Stimulated activated effector memory CD8-positive, alpha-beta T cell treated with anti-CD3 and anti-CD28 coated beads, Interleukin-12 subunit alpha, Interleukin-12 subunit beta, amount 100 ng/mL, for 72 hours (primary cell): ENCODE measurements around the gene KIAA0040.
"Not testable (repeated sequence)": the region's sequence is repeated elsewhere in the genome, so short reads cannot be mapped to it uniquely, and the experiment has no call there.

Experiments used
- ATAC-seq: fragments of 150-1000 bp; cut with Tn5 transposase; 2 replicates; pipeline ENCODE4 v1.10.0; 2021
- DNase-seq, 2 donors: peaks; one replicate each; pipeline ENCODE4 v3.0.0; 2021 to 2022; ENCODE audit warnings: low spot score in 2 of 2
- H3K27ac Mint-ChIP-seq: one replicate; pipeline ENCODE4 v1.8.0; 2022; ENCODE audit warnings: mild to moderate bottlenecking, mixed read lengths
- H3K36me3 Mint-ChIP-seq: one replicate; pipeline ENCODE4 v1.8.0; 2022; ENCODE audit warnings: mild to moderate bottlenecking, mixed read lengths
- H3K4me1 Mint-ChIP-seq: one replicate; pipeline ENCODE4 v1.8.0; 2022; ENCODE audit warnings: mixed read lengths
- H3K4me3 Mint-ChIP-seq: one replicate; pipeline ENCODE4 v1.8.0; 2022; ENCODE audit warnings: mild to moderate bottlenecking, mixed read lengths
- H3K9me3 Mint-ChIP-seq: one replicate; pipeline ENCODE4 v1.8.0; 2022; ENCODE audit warnings: mixed read lengths

KIAA0040 gene

DNA sequence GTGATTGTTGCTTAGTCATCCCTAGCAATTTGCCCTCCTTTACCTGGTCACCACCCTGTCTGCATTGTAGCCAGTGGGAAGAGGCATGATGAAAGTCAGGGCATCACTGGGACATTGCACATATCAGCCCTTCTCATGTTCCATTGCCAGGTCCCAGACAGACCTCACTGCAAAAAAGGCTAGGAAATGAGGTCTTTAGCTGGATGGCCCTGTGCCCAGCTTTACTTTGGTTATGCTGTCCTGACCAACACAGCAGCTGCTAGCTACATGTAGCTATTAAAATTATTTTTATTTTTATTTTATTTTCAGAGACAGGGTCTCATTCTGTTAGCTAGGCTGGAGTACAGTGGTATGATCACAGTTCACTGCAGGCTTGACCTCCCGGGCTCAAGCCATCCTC is 72.1 kb downstream of the KIAA0040 start:
- Mint-ChIP-seq H3K27ac (no peak overlapping the region), H3K4me3 (no peak overlapping the region), H3K9me3 (no peaks in the 10 kb centered on the region), H3K4me1 (peaks cover 4% of the 10 kb centered on the region), H3K36me3 (no peaks in the 10 kb centered on the region)
- DNase-seq (no peak), ATAC-seq (no peak)

DNA sequence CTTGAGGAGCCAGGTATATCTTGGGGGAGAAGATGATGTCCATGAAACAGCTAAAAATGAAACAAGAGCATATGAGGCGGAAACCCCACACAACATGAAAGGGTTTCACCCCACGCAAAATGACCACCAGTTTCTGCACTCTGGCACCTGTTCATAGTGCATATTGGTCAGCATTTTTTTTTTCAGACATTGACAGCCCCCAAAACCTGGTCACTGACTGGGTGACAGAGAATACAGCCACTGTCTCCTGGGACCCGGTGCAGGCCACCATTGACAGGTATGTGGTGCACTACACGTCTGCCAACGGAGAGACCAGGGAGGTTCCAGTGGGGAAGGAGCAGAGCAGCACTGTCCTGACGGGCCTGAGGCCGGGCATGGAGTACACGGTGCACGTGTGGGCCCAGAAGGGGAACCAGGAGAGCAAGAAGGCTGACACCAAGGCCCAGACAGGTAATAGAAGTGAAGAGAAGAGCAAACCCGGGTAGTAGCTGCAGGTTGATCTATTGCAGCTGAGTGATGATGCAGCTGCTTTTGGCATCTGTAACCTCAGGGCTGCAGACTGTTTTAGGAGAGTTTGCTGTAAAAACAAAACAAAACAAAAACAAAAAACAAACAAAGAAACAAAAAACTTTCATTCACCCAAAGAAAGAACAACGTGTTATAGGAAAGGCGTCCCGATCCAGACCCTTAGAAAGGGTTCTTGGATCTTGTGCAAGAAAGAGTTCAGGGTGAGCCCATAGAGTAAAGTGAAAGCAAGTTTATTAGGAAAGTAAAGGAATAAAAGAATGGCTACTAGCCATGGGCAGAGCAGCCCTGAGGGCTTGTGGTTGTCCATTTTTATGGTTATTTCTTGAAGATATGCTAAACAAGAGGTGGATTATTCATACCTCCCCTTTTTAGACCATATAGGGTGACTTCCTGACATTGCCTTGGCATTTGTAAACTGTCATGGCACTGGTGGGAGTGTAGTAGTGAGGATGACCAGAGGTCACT is 73.9 kb downstream of the KIAA0040 start:
- Mint-ChIP-seq H3K4me1 (peaks cover 4% of the 10 kb centered on the region), H3K4me3 (no peak overlapping the region), H3K36me3 (no peaks in the 10 kb centered on the region), H3K9me3 (peaks cover 4% of the 10 kb centered on the region), H3K27ac (no peak overlapping the region)
- no peak for ATAC-seq
- DNase-seq, result no peak

DNA sequence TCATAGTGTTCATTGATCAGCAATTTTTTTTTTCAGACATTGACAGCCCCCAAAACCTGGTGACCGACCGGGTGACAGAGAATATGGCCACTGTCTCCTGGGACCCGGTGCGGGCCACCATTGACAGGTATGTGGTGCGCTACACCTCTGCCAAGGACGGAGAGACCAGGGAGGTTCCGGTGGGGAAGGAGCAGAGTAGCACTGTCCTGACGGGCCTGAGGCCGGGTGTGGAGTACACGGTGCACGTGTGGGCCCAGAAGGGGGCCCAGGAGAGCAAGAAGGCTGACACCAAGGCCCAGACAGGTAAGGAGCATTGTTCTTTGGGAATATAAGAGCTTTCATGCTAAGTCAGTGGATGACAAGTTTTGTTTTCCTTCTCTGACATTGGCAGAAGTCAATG is 75.7 kb downstream of the KIAA0040 start:
- Mint-ChIP-seq H3K4me1 (peaks cover 4% of the 10 kb centered on the region), H3K4me3 (no peak overlapping the region), H3K27ac (no peak overlapping the region), H3K36me3 (no peaks in the 10 kb centered on the region), H3K9me3 (peaks cover 10% of the 10 kb centered on the region)
- DNase-seq, result no peak
- no peak for ATAC-seq

DNA sequence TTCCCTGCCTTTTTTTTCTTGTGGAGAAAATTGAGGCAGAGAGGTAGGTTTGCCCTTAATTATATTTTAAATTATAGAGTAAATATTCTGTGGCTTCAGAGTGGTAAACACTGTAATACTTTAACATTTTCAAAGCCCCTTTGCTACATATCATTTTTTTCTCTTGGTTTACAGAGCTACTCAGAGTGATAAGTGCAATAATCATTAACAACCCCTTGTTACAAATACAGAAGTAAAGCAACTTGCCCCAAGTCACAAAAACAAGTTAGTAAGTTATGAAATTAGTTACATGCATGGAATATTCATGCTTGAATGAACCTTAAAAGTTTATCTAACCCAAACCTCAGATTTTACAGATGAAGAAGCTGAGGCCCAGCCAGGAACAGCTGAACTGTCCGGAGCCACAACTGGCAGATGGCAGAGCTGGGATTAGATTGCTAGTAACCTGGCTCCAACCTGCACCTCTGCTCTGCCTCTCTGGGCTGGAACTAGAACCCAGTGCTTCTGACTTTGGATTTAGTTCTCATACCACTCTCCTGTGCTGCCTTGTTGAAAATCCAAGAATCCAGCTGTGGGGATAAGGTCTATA is 76.3 kb downstream of the KIAA0040 start:
- Mint-ChIP-seq H3K4me1 (peaks cover 4% of the 10 kb centered on the region), H3K4me3 (no peak overlapping the region), H3K9me3 (peaks cover 10% of the 10 kb centered on the region), H3K36me3 (no peaks in the 10 kb centered on the region), H3K27ac (no peak overlapping the region)
- ATAC-seq, result no peak
- no peak for DNase-seq

DNA sequence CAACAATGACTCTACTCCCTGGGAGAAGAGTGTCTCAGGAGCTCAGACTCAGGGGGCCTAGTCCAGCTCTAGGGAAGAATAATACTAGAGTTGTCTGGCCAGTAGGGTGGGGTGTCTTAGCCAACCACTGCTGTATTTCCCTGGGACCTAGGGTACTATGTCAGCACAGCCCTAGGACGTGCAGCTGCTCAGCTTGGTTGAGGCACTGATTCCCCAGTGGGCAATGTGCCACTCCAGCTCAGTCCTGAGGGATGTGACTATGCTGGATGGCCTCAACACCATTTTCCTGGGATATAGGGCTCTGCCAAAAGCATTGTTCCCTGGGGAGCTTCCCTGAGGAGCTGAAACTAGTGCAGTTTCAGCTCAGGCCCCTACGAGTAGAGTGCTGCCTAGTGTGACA is 77.6 kb downstream of the KIAA0040 start:
- H3K4me1 Mint-ChIP-seq, result peaks cover 4% of the 10 kb centered on the region
- peaks cover 10% of the 10 kb centered on the region for H3K9me3 Mint-ChIP-seq
- no peak overlapping the region for H3K27ac Mint-ChIP-seq
- ATAC-seq, result no peak
- DNase-seq, result no peak
- no peaks in the 10 kb centered on the region for H3K36me3 Mint-ChIP-seq
- no peak overlapping the region for H3K4me3 Mint-ChIP-seq

DNA sequence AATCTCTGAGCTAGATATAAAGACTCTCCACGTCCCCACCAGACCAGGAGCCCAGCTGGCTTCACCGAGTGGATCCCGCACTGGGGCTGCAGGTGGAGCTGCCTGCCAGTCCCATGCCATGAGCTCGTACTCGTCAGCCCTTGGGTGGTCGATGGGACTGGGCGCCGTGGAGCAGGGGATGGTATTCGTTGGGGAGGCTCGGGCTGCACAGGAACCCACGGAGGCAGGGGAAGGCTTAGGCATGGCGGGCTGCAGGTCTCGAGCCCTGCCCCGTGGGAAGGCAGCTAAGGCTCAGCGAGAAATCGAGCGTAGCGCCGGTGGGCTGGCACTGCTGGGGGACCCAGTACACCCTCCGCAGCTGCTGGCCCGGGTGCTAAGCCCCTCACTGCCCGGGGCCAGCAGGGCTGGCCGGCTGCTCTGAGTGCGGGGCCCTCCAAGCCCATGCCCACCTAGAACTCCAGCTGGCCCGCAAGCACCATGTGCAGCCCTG is 84.2 kb downstream of the KIAA0040 start:
- not testable (repeated sequence) for ATAC-seq, H3K9me3 Mint-ChIP-seq, H3K27ac Mint-ChIP-seq, H3K4me1 Mint-ChIP-seq, H3K4me3 Mint-ChIP-seq, H3K36me3 Mint-ChIP-seq, DNase-seq
